ENCODE results near the gene NUP50.

NUP50 gene

DNA sequence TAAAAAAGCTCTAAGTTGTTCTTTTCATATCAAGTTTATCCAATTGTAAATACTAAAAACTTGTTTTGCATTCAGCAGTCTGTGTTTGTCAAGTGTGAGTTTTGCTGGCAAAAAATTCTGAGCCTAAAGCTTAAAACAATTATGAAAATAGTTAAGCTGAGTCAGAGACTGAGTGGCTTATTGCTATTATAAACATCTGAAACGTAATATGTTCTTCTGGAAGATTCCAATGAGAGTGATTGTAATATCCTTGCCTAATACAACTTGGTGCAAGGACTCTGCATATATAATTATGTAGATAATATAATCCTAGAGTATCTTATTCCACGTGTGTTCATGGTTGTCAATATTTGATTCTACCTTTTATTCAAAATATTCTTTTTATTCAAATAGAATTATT lies 14.1 kb upstream of the NUP50 start:
- Histone ChIP-seq H3K4me3 (ENCODE audit: low read depth, low read length) (no peak overlapping the region), H3K4me1 (no peaks in the 10 kb centered on the region), H2AFZ (no peak overlapping the region), H3K79me2 (no peaks in the 10 kb centered on the region), H3K27me3 (ENCODE audit: control insufficient read depth, insufficient read depth, low read length) (no peaks in the 10 kb centered on the region), H3K27ac (no peak overlapping the region), H3K36me3 (ENCODE audit: control insufficient read depth, insufficient read depth, low read length) (no peaks in the 10 kb centered on the region), H3K4me2 (ENCODE audit: low read length) (no peak overlapping the region), H3K9me3 (ENCODE audit: control insufficient read depth, low read length) (no peaks in the 10 kb centered on the region), H3K9ac (no peak overlapping the region)
- TF ChIP-seq, protein P1, sequence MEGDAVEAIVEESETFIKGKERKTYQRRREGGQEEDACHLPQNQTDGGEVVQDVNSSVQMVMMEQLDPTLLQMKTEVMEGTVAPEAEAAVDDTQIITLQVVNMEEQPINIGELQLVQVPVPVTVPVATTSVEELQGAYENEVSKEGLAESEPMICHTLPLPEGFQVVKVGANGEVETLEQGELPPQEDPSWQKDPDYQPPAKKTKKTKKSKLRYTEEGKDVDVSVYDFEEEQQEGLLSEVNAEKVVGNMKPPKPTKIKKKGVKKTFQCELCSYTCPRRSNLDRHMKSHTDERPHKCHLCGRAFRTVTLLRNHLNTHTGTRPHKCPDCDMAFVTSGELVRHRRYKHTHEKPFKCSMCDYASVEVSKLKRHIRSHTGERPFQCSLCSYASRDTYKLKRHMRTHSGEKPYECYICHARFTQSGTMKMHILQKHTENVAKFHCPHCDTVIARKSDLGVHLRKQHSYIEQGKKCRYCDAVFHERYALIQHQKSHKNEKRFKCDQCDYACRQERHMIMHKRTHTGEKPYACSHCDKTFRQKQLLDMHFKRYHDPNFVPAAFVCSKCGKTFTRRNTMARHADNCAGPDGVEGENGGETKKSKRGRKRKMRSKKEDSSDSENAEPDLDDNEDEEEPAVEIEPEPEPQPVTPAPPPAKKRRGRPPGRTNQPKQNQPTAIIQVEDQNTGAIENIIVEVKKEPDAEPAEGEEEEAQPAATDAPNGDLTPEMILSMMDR (IDR thresholded peaks at IDR 0.05) = no peak

DNA sequence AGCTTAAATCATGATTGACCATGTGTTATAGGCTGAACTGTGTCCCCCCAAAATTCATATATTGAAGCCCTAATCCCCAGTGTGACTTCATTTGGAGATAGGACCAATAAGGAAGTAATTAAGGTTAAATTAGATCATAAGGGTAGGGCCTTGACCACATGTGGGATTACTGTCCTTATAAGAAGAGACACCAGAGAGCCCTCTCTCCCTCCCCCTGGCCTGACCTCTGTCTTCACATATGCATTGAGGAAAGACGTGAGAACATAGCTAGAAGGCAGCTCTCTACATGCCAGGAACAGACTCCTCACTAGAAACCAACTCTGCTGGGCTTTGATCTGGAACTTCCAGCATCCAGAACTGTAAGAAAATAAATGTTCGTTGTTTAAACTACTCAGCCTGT lies 13.6 kb upstream of the NUP50 start:
- H3K79me2 ChIP-seq = no peaks in the 10 kb centered on the region
- H3K27me3 ChIP-seq (ENCODE audit: control insufficient read depth, insufficient read depth, low read length) = no peaks in the 10 kb centered on the region
- no peak overlapping the region for H3K4me2 ChIP-seq (ENCODE audit: low read length)
- no peak overlapping the region for H3K4me3 ChIP-seq (ENCODE audit: low read depth, low read length)
- H3K27ac ChIP-seq = no peak overlapping the region
- no peaks in the 10 kb centered on the region for H3K9me3 ChIP-seq (ENCODE audit: control insufficient read depth, low read length)
- H3K36me3 ChIP-seq (ENCODE audit: control insufficient read depth, insufficient read depth, low read length) = no peaks in the 10 kb centered on the region
- TF ChIP-seq, protein P1 (IDR thresholded peaks at IDR 0.05) = no peak
- H3K9ac ChIP-seq = no peak overlapping the region
- no peaks in the 10 kb centered on the region for H3K4me1 ChIP-seq
- no peak overlapping the region for H2AFZ ChIP-seq

DNA sequence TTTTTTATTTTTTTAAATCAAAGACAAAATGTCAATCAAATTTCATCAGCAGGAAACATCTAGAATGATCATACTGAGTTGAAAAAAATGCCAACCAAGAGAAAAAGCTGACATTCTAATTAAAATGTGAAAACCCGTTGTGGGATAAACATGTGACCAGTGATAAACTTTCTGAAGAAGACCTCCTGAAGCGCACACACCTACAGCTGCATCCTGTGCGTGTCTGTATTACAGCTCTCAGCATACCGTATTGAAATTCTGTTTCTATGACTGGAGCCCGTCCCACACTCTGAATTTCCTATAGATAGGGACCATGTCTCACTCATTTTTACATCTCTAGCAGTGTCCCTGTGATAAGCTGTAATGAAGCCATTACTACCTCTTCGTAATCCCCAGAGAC lies 12.2 kb upstream of the NUP50 start:
- no peaks in the 10 kb centered on the region for H3K9me3 ChIP-seq (ENCODE audit: control insufficient read depth, low read length)
- H3K79me2 ChIP-seq = no peaks in the 10 kb centered on the region
- H3K27me3 ChIP-seq (ENCODE audit: control insufficient read depth, insufficient read depth, low read length) = no peaks in the 10 kb centered on the region
- no peaks in the 10 kb centered on the region for H3K36me3 ChIP-seq (ENCODE audit: control insufficient read depth, insufficient read depth, low read length)
- H3K9ac ChIP-seq = no peak overlapping the region
- H3K4me2 ChIP-seq (ENCODE audit: low read length) = no peak overlapping the region
- H3K4me3 ChIP-seq (ENCODE audit: low read depth, low read length) = no peak overlapping the region
- TF ChIP-seq, protein P1 (IDR thresholded peaks at IDR 0.05) = no peak
- H2AFZ ChIP-seq = no peak overlapping the region
- no peak overlapping the region for H3K27ac ChIP-seq
- no peaks in the 10 kb centered on the region for H3K4me1 ChIP-seq

DNA sequence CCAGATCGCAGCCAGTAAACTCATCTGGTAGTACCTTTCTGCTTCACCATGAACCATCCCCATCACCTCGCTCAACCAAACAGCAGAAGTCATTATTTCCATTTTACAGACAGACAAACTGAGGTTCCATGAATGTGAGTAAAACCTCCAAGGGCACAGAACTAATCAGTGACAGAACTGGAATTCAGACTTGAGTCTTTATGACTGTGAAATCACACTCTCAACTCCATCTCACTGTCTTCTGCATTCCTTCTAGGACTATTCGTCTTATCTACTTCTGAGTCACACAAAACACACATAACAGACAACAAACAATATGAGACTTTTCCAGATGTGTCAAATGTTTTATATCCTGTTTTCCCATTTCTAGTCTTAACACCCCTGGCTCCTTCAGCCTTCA lies 9.3 kb upstream of the NUP50 start:
- no peak overlapping the region for H3K9ac ChIP-seq
- H3K4me1 ChIP-seq = no peaks in the 10 kb centered on the region
- H3K27ac ChIP-seq = no peak overlapping the region
- no peak overlapping the region for H3K4me3 ChIP-seq (ENCODE audit: low read depth, low read length)
- no peaks in the 10 kb centered on the region for H3K79me2 ChIP-seq
- H3K4me2 ChIP-seq (ENCODE audit: low read length) = no peak overlapping the region
- TF ChIP-seq, protein P1 (IDR thresholded peaks at IDR 0.05) = no peak
- no peaks in the 10 kb centered on the region for H3K9me3 ChIP-seq (ENCODE audit: control insufficient read depth, low read length)
- H3K27me3 ChIP-seq (ENCODE audit: control insufficient read depth, insufficient read depth, low read length) = no peaks in the 10 kb centered on the region
- no peak overlapping the region for H2AFZ ChIP-seq
- H3K36me3 ChIP-seq (ENCODE audit: control insufficient read depth, insufficient read depth, low read length) = no peaks in the 10 kb centered on the region

DNA sequence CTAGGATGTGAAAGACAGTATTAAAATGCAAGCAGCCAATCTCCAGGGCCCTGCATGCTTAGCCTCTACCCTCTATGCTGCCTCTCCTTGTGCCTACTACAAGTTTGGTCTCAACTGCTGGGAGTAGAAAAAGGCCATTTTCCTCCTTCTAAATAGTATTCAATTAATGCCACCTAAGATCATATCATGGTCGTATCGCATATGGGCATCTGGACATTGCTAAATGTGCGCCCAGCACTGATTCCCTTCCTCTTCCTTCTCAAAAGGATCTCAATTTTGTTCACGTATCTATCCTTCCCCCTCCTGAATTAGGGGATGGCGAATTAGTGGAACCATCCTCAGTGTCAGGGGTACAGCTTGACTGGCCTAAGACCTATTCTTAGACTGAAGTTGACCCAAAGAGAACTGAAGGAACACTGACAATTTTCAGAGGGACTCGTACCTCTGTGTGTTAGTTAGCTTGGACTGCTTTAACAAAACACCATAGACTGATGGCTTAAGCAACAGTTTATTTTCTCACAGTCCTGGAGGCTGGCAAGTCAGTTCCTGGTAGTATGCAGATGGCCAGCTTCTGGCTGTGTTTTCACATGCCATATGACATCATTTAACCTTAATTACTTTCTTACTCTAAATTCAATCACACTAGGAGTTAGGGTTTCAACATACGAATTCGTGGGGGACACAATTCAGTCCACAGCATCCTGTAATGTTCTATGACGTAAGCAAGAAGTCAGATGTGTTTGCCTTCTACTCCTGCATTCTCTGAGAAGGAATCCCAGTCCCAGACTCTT lies 8.5 kb upstream of the NUP50 start:
- Histone ChIP-seq H3K27ac (no peak overlapping the region), H3K4me1 (peaks cover 3% of the 10 kb centered on the region), H3K9me3 (ENCODE audit: control insufficient read depth, low read length) (no peaks in the 10 kb centered on the region), H3K4me3 (ENCODE audit: low read depth, low read length) (no peak overlapping the region), H2AFZ (no peak overlapping the region), H3K79me2 (no peaks in the 10 kb centered on the region), H3K27me3 (ENCODE audit: control insufficient read depth, insufficient read depth, low read length) (no peaks in the 10 kb centered on the region), H3K9ac (no peak overlapping the region), H3K4me2 (ENCODE audit: low read length) (no peak overlapping the region), H3K36me3 (ENCODE audit: control insufficient read depth, insufficient read depth, low read length) (no peaks in the 10 kb centered on the region)
- TF ChIP-seq, protein P1 (IDR thresholded peaks at IDR 0.05) = no peak

Data from parathyroid adenoma (tissue), 2 donors.